ENCODE measurements around the gene TIMM50. TPM values are rescaled to one million over a fixed set of nuclear protein-coding genes. Genes with fewer than 3 reads are reported as not detected.

The TIMM50 gene
- total and polyA plus RNA-seq, 2 of the 13 experiments (the other 11 are each of a cell fraction or from before 2014, with no cell fraction given): 91.1 to 92.5 TPM

DNA sequence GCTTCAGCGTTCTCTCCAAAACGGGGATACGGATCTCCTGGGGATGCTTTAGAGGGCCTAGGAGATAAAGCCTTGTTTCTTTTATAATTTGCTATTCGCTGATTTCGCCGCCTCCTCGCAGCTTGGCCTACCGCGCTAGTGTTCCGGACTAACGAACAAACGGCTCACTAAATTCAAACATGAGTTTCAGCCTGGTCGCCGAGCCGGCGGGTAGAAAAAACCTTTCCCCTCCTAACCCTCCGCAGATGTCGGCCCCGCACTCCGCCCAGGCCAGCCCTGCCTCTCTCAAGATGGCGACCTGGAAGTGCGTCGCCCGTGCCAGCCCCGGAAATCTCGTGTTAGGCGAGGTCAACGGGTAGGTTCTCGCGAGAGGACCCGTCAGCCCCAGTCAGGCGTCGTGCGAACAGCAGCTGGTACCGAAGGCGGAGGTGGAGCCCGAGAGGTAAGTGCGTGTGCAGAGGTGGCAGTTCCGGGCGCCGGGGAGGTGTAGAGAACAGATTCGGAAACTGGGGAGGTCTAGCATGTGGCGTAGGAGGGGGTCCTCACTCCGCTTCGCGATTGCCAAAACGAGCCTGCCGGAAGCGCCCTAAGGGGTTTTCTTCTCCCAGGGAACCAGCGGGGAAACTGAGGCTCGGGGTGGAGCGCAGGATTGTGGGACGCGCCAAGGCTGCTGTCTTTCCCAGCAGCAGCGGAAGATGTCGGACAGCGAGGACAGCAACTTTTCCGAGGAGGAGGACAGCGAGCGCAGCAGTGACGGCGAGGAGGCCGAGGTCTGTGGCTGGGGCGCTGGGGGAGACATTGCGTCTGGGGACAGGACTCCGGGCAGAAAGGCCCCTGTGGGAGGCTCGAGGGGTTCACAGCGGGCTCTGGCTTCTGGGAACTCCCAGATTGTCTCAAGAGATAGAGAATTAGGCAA is 35.2 kb upstream of the TIMM50 start, which contains the start of gene SUPT5H (continued):
- TF ChIP-seq, protein P1, sequence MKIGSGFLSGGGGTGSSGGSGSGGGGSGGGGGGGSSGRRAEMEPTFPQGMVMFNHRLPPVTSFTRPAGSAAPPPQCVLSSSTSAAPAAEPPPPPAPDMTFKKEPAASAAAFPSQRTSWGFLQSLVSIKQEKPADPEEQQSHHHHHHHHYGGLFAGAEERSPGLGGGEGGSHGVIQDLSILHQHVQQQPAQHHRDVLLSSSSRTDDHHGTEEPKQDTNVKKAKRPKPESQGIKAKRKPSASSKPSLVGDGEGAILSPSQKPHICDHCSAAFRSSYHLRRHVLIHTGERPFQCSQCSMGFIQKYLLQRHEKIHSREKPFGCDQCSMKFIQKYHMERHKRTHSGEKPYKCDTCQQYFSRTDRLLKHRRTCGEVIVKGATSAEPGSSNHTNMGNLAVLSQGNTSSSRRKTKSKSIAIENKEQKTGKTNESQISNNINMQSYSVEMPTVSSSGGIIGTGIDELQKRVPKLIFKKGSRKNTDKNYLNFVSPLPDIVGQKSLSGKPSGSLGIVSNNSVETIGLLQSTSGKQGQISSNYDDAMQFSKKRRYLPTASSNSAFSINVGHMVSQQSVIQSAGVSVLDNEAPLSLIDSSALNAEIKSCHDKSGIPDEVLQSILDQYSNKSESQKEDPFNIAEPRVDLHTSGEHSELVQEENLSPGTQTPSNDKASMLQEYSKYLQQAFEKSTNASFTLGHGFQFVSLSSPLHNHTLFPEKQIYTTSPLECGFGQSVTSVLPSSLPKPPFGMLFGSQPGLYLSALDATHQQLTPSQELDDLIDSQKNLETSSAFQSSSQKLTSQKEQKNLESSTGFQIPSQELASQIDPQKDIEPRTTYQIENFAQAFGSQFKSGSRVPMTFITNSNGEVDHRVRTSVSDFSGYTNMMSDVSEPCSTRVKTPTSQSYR (CRISPR knock-in tag; IDR thresholded peaks at IDR 0.05; ENCODE audit: borderline replicate concordance): 0 out of 2 replicates have a peak, but pooled peaks have one; percentile 35
- TF ChIP-seq ZMYM4 (CRISPR knock-in tag; IDR thresholded peaks at IDR 0.05) (peak; percentile 89), ZNF484 (CRISPR knock-in tag; IDR thresholded peaks at IDR 0.05; ENCODE audit: borderline replicate concordance, low read depth) (no peak), RBFOX2 (IDR thresholded peaks at IDR 0.05; ENCODE audit: low read depth, low read length) (peak; percentile 92), MAFF (IDR thresholded peaks at IDR 0.05; ENCODE audit: low read depth, low read length) (no peak), POGZ (CRISPR knock-in tag; IDR thresholded peaks at IDR 0.05) (peak; percentile 89), ZNF451 (CRISPR knock-in tag; IDR thresholded peaks at IDR 0.05) (peak; percentile 93), CCDC6 (CRISPR knock-in tag; IDR thresholded peaks at IDR 0.05) (peak; percentile 75), MEIS2 (CRISPR knock-in tag; IDR thresholded peaks at IDR 0.05) (peak; percentile 34), PLRG1 (conservative IDR thresholded peaks at IDR 0.05) (no peak), ZBTB8A (CRISPR knock-in tag; IDR thresholded peaks at IDR 0.05; ENCODE audit: borderline replicate concordance, low read depth) (peak; percentile 47; the same call in 1 of the 2 replicates), NFE2 (CRISPR knock-in tag; IDR thresholded peaks at IDR 0.05) (no peak), ZNF225 (CRISPR knock-in tag; IDR thresholded peaks at IDR 0.05) (peak; percentile 36; the same call in 1 of the 2 replicates), MED8 (CRISPR knock-in tag; IDR thresholded peaks at IDR 0.05; ENCODE audit: insufficient replicate concordance) (peak; percentile 76)
- TF ChIP-seq, protein P2, sequence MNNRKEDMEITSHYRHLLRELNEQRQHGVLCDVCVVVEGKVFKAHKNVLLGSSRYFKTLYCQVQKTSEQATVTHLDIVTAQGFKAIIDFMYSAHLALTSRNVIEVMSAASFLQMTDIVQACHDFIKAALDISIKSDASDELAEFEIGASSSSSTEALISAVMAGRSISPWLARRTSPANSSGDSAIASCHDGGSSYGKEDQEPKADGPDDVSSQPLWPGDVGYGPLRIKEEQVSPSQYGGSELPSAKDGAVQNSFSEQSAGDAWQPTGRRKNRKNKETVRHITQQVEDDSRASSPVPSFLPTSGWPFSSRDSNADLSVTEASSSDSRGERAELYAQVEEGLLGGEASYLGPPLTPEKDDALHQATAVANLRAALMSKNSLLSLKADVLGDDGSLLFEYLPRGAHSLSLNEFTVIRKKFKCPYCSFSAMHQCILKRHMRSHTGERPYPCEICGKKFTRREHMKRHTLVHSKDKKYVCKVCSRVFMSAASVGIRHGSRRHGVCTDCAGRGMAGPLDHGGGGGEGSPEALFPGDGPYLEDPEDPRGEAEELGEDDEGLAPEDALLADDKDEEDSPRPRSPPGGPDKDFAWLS (CRISPR knock-in tag; IDR thresholded peaks at IDR 0.05; ENCODE audit: borderline replicate concordance): 0 out of 2 replicates have a peak, but pooled peaks have one; percentile 40
- TF ChIP-seq, protein P3, sequence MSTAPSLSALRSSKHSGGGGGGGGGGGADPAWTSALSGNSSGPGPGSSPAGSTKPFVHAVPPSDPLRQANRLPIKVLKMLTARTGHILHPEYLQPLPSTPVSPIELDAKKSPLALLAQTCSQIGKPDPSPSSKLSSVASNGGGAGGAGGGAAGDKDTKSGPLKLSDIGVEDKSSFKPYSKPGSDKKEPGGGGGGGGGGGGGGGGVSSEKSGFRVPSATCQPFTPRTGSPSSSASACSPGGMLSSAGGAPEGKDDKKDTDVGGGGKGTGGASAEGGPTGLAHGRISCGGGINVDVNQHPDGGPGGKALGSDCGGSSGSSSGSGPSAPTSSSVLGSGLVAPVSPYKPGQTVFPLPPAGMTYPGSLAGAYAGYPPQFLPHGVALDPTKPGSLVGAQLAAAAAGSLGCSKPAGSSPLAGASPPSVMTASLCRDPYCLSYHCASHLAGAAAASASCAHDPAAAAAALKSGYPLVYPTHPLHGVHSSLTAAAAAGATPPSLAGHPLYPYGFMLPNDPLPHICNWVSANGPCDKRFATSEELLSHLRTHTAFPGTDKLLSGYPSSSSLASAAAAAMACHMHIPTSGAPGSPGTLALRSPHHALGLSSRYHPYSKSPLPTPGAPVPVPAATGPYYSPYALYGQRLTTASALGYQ (CRISPR knock-in tag; IDR thresholded peaks at IDR 0.05): no peak; the same call in 1 of the 2 replicates
- TF ChIP-seq, protein P4, sequence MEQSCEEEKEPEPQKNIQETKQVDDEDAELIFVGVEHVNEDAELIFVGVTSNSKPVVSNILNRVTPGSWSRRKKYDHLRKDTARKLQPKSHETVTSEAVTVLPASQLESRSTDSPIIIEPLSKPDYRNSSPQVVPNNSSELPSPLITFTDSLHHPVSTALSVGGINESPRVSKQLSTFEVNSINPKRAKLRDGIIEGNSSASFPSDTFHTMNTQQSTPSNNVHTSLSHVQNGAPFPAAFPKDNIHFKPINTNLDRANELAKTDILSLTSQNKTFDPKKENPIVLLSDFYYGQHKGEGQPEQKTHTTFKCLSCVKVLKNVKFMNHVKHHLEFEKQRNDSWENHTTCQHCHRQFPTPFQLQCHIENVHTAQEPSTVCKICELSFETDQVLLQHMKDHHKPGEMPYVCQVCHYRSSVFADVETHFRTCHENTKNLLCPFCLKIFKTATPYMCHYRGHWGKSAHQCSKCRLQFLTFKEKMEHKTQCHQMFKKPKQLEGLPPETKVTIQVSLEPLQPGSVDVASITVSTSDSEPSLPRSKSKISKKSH (CRISPR knock-in tag; IDR thresholded peaks at IDR 0.05; ENCODE audit: borderline replicate concordance): peak; percentile 78; the same call in 1 of the 2 replicates
- TF ChIP-seq, protein P5, sequence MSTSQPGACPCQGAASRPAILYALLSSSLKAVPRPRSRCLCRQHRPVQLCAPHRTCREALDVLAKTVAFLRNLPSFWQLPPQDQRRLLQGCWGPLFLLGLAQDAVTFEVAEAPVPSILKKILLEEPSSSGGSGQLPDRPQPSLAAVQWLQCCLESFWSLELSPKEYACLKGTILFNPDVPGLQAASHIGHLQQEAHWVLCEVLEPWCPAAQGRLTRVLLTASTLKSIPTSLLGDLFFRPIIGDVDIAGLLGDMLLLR (CRISPR knock-in tag; IDR thresholded peaks at IDR 0.05): peak; percentile 79; the same call in 1 of the 2 replicates

Data from HepG2 (cell line).